ENCODE measurements around the gene CSF3R. TPM values are rescaled to one million over a fixed set of nuclear protein-coding genes. Genes with fewer than 3 reads are reported as not detected.

CSF3R gene
- polyA plus RNA-seq, 3 donors, result 270 to 1,537 (median 447) TPM

GRCh38 chr1:36520056-36520455 is 37.3 kb upstream of the CSF3R start:
- Mint-ChIP-seq H3K27me3 (ENCODE audit: low read depth in 3 of 3) (no peaks in the 10 kb centered on the region), H3K27ac (no peak overlapping the region), H3K4me3 (no peak overlapping the region), H3K9me3 (no peaks in the 10 kb centered on the region), H3K4me1 (peaks cover 18% of the 10 kb centered on the region), H3K36me3 (no peaks in the 10 kb centered on the region)
- Histone ChIP-seq H4K20me1 (ENCODE audit: insufficient read depth, low read length) (no peaks in the 10 kb centered on the region), H2AFZ (ENCODE audit: insufficient read depth, low read depth, low read length, poor library complexity, severe bottlenecking) (no peak overlapping the region), H3K79me2 (ENCODE audit: insufficient read depth, low read length) (no peaks in the 10 kb centered on the region), H3K4me1 (ENCODE audit: control insufficient read depth in 1 of 2, insufficient read depth in 2 of 2, low read length in 2 of 2) (peaks cover 22 to 23% of the 10 kb centered on the region in 2 donors), H3K27me3 (ENCODE audit: control insufficient read depth in 2 of 2, insufficient read depth in 2 of 2, low read length in 2 of 2) (no peaks in the 10 kb centered on the region), H3K4me2 (replicated peaks; ENCODE audit: extremely low read depth, low read length, poor library complexity, severe bottlenecking) (no peak overlapping the region), H3K27ac (ENCODE audit: low read depth in 1 of 2, low read length in 2 of 2) (no peak overlapping the region), H3K9me3 (replicated peaks in 1 of 2; ENCODE audit: control insufficient read depth in 1 of 2, insufficient read depth in 1 of 2, low read length in 2 of 2) (no peaks in the 10 kb centered on the region), H3K36me3 (replicated peaks in 1 of 2; ENCODE audit: control insufficient read depth in 1 of 2, insufficient read depth in 2 of 2, low read length in 2 of 2) (no peaks in the 10 kb centered on the region), H3K9ac (ENCODE audit: insufficient read depth, low read length, poor library complexity, severe bottlenecking) (no peak overlapping the region), H3K4me3 (replicated peaks in 1 of 3; ENCODE audit: low read depth in 2 of 3, low read length in 3 of 3) (no peak overlapping the region)
- no peak for DNase-seq
- no peak for TF ChIP-seq CTCF (IDR thresholded peaks at IDR 0.05)
- 85% methylated on average over 5 of the region's 8 CpGs for WGBS (ENCODE audit: insufficient coverage)
- intact Hi-C loops (cut with micrococcal nuclease), result no loop called here

GRCh38 chr1:36517011-36517771 is 34.5 kb upstream of the CSF3R start:
- no peak overlapping the region for H3K4me3 Mint-ChIP-seq
- peaks cover 25% of the 10 kb centered on the region for H3K4me1 Mint-ChIP-seq
- Histone ChIP-seq H3K9me3 (replicated peaks in 1 of 2; ENCODE audit: control insufficient read depth in 1 of 2, insufficient read depth in 1 of 2, low read length in 2 of 2) (no peaks in the 10 kb centered on the region), H3K4me3 (replicated peaks in 1 of 3; ENCODE audit: low read depth in 2 of 3, low read length in 3 of 3) (no peak overlapping the region), H3K79me2 (ENCODE audit: insufficient read depth, low read length) (no peaks in the 10 kb centered on the region), H3K4me1 (ENCODE audit: control insufficient read depth in 1 of 2, insufficient read depth in 2 of 2, low read length in 2 of 2) (peaks cover 22 to 23% of the 10 kb centered on the region in 2 donors), H3K27me3 (ENCODE audit: control insufficient read depth in 2 of 2, insufficient read depth in 2 of 2, low read length in 2 of 2) (no peaks in the 10 kb centered on the region), H2AFZ (ENCODE audit: insufficient read depth, low read depth, low read length, poor library complexity, severe bottlenecking) (peak overlapping the region; percentile 41), H4K20me1 (ENCODE audit: insufficient read depth, low read length) (no peaks in the 10 kb centered on the region), H3K27ac (ENCODE audit: low read depth in 1 of 2, low read length in 2 of 2) (no peak overlapping the region), H3K36me3 (replicated peaks in 1 of 2; ENCODE audit: control insufficient read depth in 1 of 2, insufficient read depth in 2 of 2, low read length in 2 of 2) (no peaks in the 10 kb centered on the region), H3K4me2 (replicated peaks; ENCODE audit: extremely low read depth, low read length, poor library complexity, severe bottlenecking) (no peak overlapping the region), H3K9ac (ENCODE audit: insufficient read depth, low read length, poor library complexity, severe bottlenecking) (no peak overlapping the region)
- peaks cover 0 to 3% (median 0%) of the 10 kb centered on the region in 3 donors for H3K27me3 Mint-ChIP-seq (ENCODE audit: low read depth in 3 of 3)
- no peak for DNase-seq
- intact Hi-C loops (cut with micrococcal nuclease), result loop anchor here (2.0 to 5.0 kb wide), 2 partner anchors 805 to 806 kb away; no protein-coding TSS in a partner anchor
- WGBS (ENCODE audit: insufficient coverage), result 44% methylated on average over 10 of the region's 16 CpGs
- no peaks in the 10 kb centered on the region for H3K9me3 Mint-ChIP-seq
- H3K36me3 Mint-ChIP-seq, result no peaks in the 10 kb centered on the region
- no peak for TF ChIP-seq CTCF (IDR thresholded peaks at IDR 0.05)
- H3K27ac Mint-ChIP-seq, result peak overlapping the region in 4 of 7 donors; percentile 26 to 75 (median 45)
